ENCODE measurements around the gene ALX4.

Gene ALX4

DNA sequence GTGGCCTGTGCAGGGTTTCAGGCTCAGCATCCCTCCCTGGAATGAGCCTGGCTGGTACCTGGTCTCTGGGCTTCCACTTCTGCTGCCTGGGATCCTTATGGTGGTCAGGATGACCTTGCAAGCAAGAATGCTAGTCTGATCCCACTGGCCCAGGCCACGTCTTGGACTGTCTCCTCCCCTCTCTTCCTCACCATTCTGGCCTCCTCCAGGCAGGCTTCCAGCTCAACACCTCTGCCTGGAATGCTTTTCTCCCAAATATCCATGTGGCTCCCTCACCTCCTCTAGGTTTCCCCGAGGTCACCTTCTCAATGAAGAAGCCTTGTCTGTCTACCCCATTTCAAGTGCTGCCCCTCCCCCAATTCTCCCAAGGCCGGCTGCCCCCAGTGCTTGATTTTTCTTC is 39.4 kb upstream of the ALX4 start:
- TF ChIP-seq, protein P1, sequence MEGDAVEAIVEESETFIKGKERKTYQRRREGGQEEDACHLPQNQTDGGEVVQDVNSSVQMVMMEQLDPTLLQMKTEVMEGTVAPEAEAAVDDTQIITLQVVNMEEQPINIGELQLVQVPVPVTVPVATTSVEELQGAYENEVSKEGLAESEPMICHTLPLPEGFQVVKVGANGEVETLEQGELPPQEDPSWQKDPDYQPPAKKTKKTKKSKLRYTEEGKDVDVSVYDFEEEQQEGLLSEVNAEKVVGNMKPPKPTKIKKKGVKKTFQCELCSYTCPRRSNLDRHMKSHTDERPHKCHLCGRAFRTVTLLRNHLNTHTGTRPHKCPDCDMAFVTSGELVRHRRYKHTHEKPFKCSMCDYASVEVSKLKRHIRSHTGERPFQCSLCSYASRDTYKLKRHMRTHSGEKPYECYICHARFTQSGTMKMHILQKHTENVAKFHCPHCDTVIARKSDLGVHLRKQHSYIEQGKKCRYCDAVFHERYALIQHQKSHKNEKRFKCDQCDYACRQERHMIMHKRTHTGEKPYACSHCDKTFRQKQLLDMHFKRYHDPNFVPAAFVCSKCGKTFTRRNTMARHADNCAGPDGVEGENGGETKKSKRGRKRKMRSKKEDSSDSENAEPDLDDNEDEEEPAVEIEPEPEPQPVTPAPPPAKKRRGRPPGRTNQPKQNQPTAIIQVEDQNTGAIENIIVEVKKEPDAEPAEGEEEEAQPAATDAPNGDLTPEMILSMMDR (IDR thresholded peaks at IDR 0.05): no peak

DNA sequence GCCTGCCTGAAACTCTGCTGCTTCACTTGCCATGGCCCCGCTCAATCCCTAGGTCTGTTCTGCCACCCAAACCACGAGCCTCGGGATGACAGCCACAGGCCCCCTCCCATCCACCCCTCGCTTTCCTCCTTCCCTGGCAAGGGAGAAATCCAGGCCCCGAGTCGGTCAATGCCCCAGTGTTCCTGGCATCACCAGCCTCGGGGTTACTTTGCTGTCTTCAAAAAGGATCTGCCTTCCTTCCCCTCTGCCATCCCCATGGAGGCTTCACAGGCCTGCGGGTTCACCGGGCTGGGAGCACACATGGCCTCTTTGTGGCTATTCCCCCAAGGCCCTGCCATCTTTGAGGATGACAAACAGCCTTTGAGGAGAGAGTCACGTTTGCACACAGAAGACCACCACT is 38.8 kb upstream of the ALX4 start:
- TF ChIP-seq, protein P1 (IDR thresholded peaks at IDR 0.05): no peak

DNA sequence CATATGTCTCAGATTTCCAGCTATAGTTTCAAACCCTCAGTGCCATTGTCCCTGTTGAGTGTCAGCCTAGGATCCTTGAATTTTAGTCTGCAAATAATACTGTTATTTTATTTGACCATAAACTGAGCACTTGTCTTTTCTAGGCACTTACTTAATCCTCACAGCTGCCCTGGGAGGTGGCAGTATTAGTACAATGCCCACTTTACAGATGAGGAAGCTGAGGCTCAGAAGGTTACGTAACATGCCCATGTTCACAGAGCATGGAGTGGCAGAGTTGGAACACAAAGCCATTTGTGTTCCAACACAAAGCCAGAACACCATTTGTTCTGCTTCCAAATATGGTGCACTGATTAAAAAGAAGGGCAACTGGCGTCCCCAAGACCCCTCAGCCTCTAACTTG is 38.2 kb upstream of the ALX4 start:
- TF ChIP-seq, protein P1 (IDR thresholded peaks at IDR 0.05): no peak

DNA sequence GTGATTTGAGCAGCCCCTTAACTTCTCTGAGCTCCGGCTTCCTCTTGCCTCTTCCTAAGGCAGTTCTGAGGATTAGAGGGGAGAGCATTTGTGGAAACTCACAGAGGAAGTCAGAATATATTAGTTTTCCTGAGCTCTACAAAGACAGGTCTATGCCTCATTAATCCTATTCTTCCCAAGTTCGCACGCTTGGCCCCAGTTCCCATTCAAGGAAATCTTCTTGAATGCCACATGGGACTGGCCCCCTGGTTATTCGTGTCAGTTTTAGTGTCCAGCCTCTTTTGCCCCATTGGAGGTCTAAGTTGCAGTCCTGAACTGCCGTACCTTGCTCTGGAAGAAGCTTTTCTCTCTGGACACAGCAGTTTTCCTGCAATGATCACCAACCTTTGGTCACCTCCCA is 37.6 kb upstream of the ALX4 start:
- TF ChIP-seq, protein P1 (IDR thresholded peaks at IDR 0.05): no peak

DNA sequence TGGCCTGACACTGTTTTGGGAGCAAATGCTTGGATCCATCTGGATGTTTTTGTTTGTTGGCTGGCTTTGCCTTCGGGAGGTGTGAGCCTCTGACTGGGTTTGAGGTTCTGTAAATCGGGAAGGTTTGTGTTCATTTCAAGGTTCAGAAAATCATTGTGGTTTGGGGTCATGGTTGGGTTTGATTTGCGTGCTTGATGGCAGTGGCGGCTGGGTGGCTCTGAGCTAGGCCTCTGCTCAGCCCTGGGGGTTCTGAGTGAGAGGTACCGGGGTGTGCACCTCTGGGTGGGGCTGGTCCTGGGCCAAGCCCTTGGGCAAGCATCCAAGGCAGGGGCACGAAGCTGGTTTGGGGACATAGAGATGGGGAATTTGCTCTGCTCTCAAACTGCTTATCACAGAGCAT is 37.0 kb upstream of the ALX4 start:
- TF ChIP-seq, protein P1 (IDR thresholded peaks at IDR 0.05): no peak

DNA sequence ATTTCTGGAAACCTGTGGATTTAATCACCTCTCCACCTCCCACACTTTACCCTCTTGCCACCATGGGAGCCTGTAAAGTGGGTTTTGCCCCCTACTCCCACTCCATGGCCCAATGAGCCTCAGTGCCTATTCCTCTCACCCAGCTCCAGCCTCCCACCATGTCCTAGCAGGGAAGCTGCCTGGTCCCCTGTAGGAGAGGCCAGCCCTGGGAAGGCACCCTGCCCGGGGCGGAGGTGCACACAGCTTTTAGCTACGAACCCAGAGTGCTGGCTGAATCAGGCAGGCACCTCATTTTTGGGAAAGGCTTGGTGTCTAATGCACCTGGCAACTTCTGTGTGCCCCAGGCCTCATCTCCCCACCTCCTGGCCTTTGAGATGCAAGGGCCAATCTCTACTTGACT is 35.8 kb upstream of the ALX4 start:
- TF ChIP-seq, protein P1 (IDR thresholded peaks at IDR 0.05): no peak

DNA sequence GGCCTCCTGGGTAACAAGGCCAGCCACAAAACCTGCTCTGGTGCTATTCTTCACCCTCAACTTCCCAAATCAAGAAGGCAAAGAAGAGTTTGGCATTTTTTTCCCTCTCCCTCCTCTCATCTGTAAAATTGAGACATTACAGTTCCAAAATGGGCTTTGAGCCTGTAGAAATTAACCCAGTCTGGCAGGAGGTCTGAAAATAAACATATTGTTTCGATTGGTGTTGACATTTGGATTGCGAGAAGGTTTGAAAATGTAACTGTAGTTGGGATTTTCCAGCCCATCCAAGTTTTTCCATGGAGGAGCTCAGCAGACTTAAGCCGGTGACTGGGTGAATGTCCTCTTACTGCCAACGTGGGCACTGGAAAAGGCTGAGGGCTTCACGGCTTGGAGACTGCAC is 35.0 kb upstream of the ALX4 start:
- TF ChIP-seq, protein P1 (IDR thresholded peaks at IDR 0.05): no peak

DNA sequence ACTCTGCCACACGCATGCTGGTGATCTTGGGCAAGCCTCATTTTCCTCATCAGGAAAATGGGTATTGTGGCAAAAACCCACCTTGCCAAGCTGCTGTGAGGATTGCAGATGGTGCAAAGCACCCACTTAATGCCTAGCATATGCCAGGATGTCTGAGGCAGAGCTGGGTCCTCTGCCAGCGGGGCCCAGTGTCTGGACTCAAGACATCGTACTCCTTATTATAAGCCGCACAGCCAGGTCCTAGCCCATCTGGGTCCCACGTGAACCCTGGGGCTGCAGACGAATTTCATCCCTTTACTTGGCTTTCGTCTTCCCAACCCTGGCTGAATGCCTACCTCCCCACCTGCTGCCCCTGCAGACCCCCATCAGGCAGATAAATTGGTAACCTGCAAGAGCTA is 34.5 kb upstream of the ALX4 start:
- TF ChIP-seq, protein P1 (IDR thresholded peaks at IDR 0.05): no peak
